ENCODE results near the gene PSMB2. TPM values are rescaled to one million over a fixed set of nuclear protein-coding genes. Genes with fewer than 3 reads are reported as not detected.

PSMB2 gene
- total RNA-seq: 85.0 and 86.1 TPM in 2 replicates

GRCh38 chr1:35641233-35641866, at the start of gene PSMB2:
PSMB2 (minus strand) TSS chr1:35641526; CDS start chr1:35641432, 94 bp downstream.

GRCh38 chr1:35573198-35574124, 67.9 kb downstream of the PSMB2 start, which contains the start of gene TFAP2E:
TFAP2E (plus strand) TSS chr1:35573314; CDS start chr1:35573578, 264 bp downstream.

GRCh38 chr1:35557611-35558373, 83.5 kb downstream of the PSMB2 start, which contains the start of gene NCDN:
NCDN (plus strand) TSS chr1:35557799; CDS start chr1:35558191, 392 bp downstream.

GRCh38 chr1:35557118-35557610, 84.2 kb downstream of the PSMB2 start, which contains the start of gene KIAA0319L:
KIAA0319L (minus strand) TSS chr1:35557403; CDS start chr1:35554491, 2,912 bp downstream.

Other genes with a start within 250 kb of the PSMB2 start
- 57.1 and 63.3 TPM in 2 replicates for gene KIAA0319L, start 84.1 kb downstream of the PSMB2 start, total RNA-seq
- gene NCDN, start 83.7 kb downstream of the PSMB2 start, total RNA-seq: 27.1 and 33.2 TPM in 2 replicates
- under 0.01 TPM in 1 of 2 replicates, not detected in the other for gene TFAP2E, start 68.2 kb downstream of the PSMB2 start, total RNA-seq
- 9.2 TPM in 2 replicates for gene C1orf216, start 77.4 kb upstream of the PSMB2 start, total RNA-seq
- gene CLSPN, start 128.5 kb upstream of the PSMB2 start, total RNA-seq: 4.6 and 8.0 TPM in 2 replicates
- gene AGO4, start 166.5 kb upstream of the PSMB2 start, total RNA-seq: 3.7 and 7.4 TPM in 2 replicates
- 16.5 and 25.9 TPM in 2 replicates for gene AGO1, start 241.7 kb upstream of the PSMB2 start, total RNA-seq